Measurements from ENCODE around the gene ASB3.

The ASB3 gene

DNA sequence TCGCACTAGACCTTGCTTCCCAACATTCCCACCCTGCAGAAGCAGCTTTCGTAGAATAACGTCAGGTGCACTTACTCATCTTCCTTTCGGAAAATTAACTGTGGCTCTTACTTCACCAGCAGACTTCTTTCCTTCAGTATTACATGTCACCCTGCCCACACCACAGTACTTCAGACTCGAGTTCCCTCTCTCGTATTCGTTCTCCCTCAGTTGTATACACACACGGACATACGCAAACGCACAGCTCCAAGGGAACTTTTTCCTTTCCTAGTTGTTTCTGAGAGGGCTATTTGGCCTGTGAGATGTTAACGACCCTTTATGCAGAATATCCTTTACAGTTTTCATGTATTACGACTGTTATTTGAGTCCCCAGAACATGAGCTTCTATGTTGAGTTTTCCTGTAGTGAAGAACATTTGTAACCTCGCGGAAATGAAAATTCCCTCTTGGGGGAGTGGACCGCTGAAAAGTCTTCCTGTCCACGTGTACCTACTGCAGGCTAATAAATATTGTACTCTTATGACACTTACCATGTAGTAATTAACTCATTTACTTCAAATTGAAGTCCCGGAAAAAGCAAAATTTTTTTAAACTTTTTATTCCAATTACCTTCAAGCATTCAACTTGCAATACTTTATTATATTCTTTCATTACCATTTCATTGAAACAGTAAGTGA lies 999 bp upstream of the ASB3 start:
- TF ChIP-seq SIN3A (IDR thresholded peaks at IDR 0.05; ENCODE audit: borderline replicate concordance, insufficient read depth, low read length) = peak; percentile 17; the same call in 1 of the 2 replicates
- no peak for TF ChIP-seq TAF1 (IDR thresholded peaks at IDR 0.05; ENCODE audit: borderline replicate concordance, insufficient read depth, low read length)

DNA sequence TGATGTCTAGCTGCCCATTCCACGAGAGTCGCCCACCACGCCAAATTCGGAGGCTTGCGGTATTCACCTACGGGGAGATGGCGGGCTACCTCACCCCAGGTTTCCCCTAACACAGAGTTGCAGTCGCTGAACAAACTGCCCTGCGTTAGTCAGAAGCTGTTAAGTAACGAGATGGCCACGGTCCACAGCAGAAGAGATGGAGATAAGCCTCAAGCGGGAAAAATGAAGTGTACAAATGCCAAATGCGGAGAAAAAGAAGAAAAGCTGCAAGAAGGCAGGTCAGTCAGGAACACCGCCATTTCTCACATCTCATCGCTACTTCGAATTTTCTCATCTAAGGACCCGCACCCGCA lies 425 bp downstream of the ASB3 start:
- TF ChIP-seq, protein P1, sequence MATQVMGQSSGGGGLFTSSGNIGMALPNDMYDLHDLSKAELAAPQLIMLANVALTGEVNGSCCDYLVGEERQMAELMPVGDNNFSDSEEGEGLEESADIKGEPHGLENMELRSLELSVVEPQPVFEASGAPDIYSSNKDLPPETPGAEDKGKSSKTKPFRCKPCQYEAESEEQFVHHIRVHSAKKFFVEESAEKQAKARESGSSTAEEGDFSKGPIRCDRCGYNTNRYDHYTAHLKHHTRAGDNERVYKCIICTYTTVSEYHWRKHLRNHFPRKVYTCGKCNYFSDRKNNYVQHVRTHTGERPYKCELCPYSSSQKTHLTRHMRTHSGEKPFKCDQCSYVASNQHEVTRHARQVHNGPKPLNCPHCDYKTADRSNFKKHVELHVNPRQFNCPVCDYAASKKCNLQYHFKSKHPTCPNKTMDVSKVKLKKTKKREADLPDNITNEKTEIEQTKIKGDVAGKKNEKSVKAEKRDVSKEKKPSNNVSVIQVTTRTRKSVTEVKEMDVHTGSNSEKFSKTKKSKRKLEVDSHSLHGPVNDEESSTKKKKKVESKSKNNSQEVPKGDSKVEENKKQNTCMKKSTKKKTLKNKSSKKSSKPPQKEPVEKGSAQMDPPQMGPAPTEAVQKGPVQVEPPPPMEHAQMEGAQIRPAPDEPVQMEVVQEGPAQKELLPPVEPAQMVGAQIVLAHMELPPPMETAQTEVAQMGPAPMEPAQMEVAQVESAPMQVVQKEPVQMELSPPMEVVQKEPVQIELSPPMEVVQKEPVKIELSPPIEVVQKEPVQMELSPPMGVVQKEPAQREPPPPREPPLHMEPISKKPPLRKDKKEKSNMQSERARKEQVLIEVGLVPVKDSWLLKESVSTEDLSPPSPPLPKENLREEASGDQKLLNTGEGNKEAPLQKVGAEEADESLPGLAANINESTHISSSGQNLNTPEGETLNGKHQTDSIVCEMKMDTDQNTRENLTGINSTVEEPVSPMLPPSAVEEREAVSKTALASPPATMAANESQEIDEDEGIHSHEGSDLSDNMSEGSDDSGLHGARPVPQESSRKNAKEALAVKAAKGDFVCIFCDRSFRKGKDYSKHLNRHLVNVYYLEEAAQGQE (IDR thresholded peaks at IDR 0.05; ENCODE audit: insufficient read depth in 1 of 2, low read depth in 2 of 2, low read length in 2 of 2) = no peak
- TF ChIP-seq TAF1 (IDR thresholded peaks at IDR 0.05; ENCODE audit: borderline replicate concordance, insufficient read depth, low read length) (no peak), SIN3A (IDR thresholded peaks at IDR 0.05; ENCODE audit: borderline replicate concordance, insufficient read depth, low read length) (no peak), POLR2AphosphoS5 (IDR thresholded peaks at IDR 0.05; ENCODE audit: low read depth, low read length) (no peak), FOXP2 (optimal IDR thresholded peaks at IDR 0.05; ENCODE audit: borderline replicate concordance, extremely low read depth, extremely low read length, insufficient read depth) (no peak)

GRCh38 chr2:53785366-53785765 lies 1.4 kb downstream of the ASB3 start:
- TF ChIP-seq SIN3A (IDR thresholded peaks at IDR 0.05; ENCODE audit: borderline replicate concordance, insufficient read depth, low read length) (no peak), FOXP2 (optimal IDR thresholded peaks at IDR 0.05; ENCODE audit: borderline replicate concordance, extremely low read depth, extremely low read length, insufficient read depth) (no peak), TAF1 (IDR thresholded peaks at IDR 0.05; ENCODE audit: borderline replicate concordance, insufficient read depth, low read length) (no peak), POLR2AphosphoS5 (IDR thresholded peaks at IDR 0.05; ENCODE audit: low read depth, low read length) (no peak)
- TF ChIP-seq, protein P1 (IDR thresholded peaks at IDR 0.05; ENCODE audit: insufficient read depth in 1 of 2, low read depth in 2 of 2, low read length in 2 of 2) = no peak

DNA sequence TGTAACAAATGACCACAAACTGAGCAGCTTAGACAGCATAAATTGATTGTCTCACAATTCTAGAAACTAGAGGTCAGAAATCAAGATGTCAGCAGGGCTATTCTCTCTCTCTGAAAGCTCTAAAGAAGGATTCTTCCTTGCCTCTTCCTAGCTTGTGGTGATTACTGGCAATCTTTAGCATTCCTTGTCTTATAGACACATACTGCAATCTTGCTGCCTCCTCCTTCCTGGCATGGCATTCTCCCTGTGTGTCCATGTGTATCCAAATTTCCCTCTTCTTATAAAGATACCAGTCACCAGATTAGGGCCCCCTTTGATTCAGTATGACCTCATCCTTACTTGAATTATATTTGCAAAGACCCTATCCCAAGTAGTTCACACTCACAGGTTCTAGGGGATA lies 2.3 kb downstream of the ASB3 start:
- TF ChIP-seq POLR2AphosphoS5 (IDR thresholded peaks at IDR 0.05; ENCODE audit: low read depth, low read length) = no peak
- no peak for TF ChIP-seq TAF1 (IDR thresholded peaks at IDR 0.05; ENCODE audit: borderline replicate concordance, insufficient read depth, low read length)
- TF ChIP-seq FOXP2 (optimal IDR thresholded peaks at IDR 0.05; ENCODE audit: borderline replicate concordance, extremely low read depth, extremely low read length, insufficient read depth) = no peak
- TF ChIP-seq SIN3A (IDR thresholded peaks at IDR 0.05; ENCODE audit: borderline replicate concordance, insufficient read depth, low read length) = no peak
- TF ChIP-seq, protein P1 (IDR thresholded peaks at IDR 0.05; ENCODE audit: insufficient read depth in 1 of 2, low read depth in 2 of 2, low read length in 2 of 2) = no peak

DNA sequence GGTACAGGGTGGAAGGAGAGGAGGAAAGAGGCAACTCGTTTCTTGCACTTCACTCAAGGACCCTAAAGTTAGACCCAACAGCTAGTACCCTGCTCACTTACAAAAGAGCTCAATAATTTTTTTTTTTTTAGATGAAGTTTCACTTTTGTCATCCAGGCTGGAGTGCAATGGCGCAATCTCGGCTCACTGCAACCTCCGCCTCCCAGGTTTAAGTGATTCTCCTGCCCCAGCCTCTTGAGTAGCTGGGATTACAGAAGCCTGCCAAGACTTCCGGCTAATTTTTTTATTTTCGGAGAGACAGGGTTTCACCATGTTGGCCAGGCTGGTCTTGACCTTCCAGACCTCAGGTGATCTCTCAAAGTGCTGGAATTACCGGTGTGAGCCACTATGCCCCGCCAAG lies 4.1 kb downstream of the ASB3 start:
- TF ChIP-seq SIN3A (IDR thresholded peaks at IDR 0.05; ENCODE audit: borderline replicate concordance, insufficient read depth, low read length) (no peak), TAF1 (IDR thresholded peaks at IDR 0.05; ENCODE audit: borderline replicate concordance, insufficient read depth, low read length) (no peak), FOXP2 (optimal IDR thresholded peaks at IDR 0.05; ENCODE audit: borderline replicate concordance, extremely low read depth, extremely low read length, insufficient read depth) (no peak), POLR2AphosphoS5 (IDR thresholded peaks at IDR 0.05; ENCODE audit: low read depth, low read length) (no peak)
- TF ChIP-seq, protein P1 (IDR thresholded peaks at IDR 0.05; ENCODE audit: insufficient read depth in 1 of 2, low read depth in 2 of 2, low read length in 2 of 2) = no peak

Measured in PFSK-1 (cell line).